Measurements from ENCODE around the gene LGI4.

DNA sequence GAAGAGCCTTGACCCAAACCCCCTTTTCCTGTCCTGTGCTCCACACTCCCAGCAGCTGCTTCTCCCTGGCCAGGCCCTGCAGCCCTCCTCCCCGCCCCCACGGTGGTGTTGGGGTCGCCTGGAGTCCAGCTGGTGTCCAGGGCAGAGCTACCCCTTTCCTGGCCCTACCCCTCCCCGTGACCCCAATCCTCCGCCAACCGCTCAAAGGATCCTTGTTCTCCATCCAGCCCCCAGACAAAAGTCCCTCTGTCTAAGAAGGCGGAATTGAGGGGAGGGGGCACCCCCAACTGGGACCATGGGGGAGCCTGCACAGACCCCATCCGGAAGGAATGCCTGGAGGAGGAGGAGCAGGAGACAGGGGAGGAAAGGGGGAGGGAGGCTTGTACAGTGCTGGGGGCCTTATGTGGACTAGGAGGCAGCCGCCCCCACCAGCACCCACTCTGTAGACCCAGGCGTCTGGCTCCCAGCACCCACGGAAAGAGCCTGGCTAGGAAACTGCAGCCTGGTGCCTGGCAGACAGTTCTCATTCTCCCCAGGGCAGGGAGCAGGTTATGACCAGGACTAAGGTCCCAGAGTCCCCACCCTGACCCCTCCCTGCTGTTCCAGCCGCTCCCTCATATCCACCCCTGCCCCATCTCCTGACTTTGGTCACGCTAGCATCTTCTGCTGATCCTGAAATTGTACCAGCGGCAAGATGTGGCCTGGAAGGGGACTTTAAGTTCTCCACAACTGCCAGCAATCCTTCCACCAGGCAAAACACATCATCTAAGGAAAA is 19.5 kb downstream of the LGI4 start, which contains the start of gene FXYD3:
- TF ChIP-seq, protein P1, sequence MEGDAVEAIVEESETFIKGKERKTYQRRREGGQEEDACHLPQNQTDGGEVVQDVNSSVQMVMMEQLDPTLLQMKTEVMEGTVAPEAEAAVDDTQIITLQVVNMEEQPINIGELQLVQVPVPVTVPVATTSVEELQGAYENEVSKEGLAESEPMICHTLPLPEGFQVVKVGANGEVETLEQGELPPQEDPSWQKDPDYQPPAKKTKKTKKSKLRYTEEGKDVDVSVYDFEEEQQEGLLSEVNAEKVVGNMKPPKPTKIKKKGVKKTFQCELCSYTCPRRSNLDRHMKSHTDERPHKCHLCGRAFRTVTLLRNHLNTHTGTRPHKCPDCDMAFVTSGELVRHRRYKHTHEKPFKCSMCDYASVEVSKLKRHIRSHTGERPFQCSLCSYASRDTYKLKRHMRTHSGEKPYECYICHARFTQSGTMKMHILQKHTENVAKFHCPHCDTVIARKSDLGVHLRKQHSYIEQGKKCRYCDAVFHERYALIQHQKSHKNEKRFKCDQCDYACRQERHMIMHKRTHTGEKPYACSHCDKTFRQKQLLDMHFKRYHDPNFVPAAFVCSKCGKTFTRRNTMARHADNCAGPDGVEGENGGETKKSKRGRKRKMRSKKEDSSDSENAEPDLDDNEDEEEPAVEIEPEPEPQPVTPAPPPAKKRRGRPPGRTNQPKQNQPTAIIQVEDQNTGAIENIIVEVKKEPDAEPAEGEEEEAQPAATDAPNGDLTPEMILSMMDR (conservative IDR thresholded peaks at IDR 0.05; ENCODE audit: low read depth, low read length) = no peak
- TF ChIP-seq EZH2 (IDR thresholded peaks at IDR 0.05; ENCODE audit: borderline replicate concordance, low read depth, low read length, poor library complexity, severe bottlenecking) = no peak

Measured in A673 (cell line).